Measurements from ENCODE around the gene OR7C1.

OR7C1 gene
- 0 reads per million in 3 donors for total RNA-seq

GRCh38 chr19:14835011-14835410, at the start of gene OR7C1, which contains the start of gene OR7A5:
OR7C1 (minus strand) TSS chr19:14835185; CDS start chr19:14800136, 35,049 bp downstream.
OR7A5 (minus strand) TSS chr19:14835185; CDS start chr19:14828241, 6,944 bp downstream.
- Histone ChIP-seq H3K4me3 (ENCODE audit: insufficient read depth, low read depth, low read length, poor library complexity, severe bottlenecking) (no peak within 1 kb of the TSS), H3K27me3 (replicated peaks; ENCODE audit: control insufficient read depth, insufficient read depth, low read length, poor library complexity, severe bottlenecking) (no peaks in the 10 kb centered on the region), H3K27ac (ENCODE audit: insufficient read depth, low read length, poor library complexity, severe bottlenecking) (no peak within 1 kb of the TSS), H3K4me1 (ENCODE audit: control insufficient read depth, insufficient read depth, low read length, poor library complexity, severe bottlenecking) (no peaks in the 10 kb centered on the region), H3K36me3 (ENCODE audit: control insufficient read depth, insufficient read depth, low read length) (no peaks in the 10 kb centered on the region), H3K9me3 (ENCODE audit: control insufficient read depth, low read length) (no peaks in the 10 kb centered on the region)
- DNase-seq = no peak

GRCh38 chr19:14871619-14872230, 36.7 kb upstream of the OR7C1 start:
- Histone ChIP-seq H3K36me3 (ENCODE audit: control insufficient read depth, insufficient read depth, low read length) (no peaks in the 10 kb centered on the region), H3K27ac (ENCODE audit: insufficient read depth, low read length, poor library complexity, severe bottlenecking) (no peak overlapping the region), H3K4me1 (ENCODE audit: control insufficient read depth, insufficient read depth, low read length, poor library complexity, severe bottlenecking) (no peaks in the 10 kb centered on the region), H3K27me3 (replicated peaks; ENCODE audit: control insufficient read depth, insufficient read depth, low read length, poor library complexity, severe bottlenecking) (no peaks in the 10 kb centered on the region), H3K9me3 (ENCODE audit: control insufficient read depth, low read length) (no peaks in the 10 kb centered on the region), H3K4me3 (ENCODE audit: insufficient read depth, low read depth, low read length, poor library complexity, severe bottlenecking) (no peak overlapping the region)
- no peak for DNase-seq

DNA sequence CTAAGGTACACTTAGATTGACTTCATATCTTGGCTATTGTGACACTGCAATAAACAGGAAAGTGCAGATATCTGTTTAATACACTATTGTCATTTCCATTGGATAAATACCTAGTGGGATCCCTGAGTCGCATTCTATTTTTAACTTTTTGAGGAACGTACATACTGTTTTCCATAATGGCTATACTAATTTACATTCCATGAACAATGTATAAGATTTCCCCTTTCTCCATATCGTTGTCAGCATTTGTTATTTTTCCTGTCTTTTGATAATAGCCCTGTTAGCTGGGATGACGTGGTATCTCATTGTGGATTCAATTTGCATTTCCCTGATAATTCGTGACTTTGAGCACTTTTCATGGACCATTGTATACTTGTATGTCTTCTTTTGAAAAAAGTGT, 33.5 kb upstream of the OR7C1 start:
- Histone ChIP-seq H3K4me1 (ENCODE audit: control insufficient read depth, insufficient read depth, low read length, poor library complexity, severe bottlenecking) (no peaks in the 10 kb centered on the region), H3K27me3 (replicated peaks; ENCODE audit: control insufficient read depth, insufficient read depth, low read length, poor library complexity, severe bottlenecking) (no peaks in the 10 kb centered on the region), H3K9me3 (ENCODE audit: control insufficient read depth, low read length) (no peaks in the 10 kb centered on the region), H3K27ac (ENCODE audit: insufficient read depth, low read length, poor library complexity, severe bottlenecking) (no peak overlapping the region), H3K36me3 (ENCODE audit: control insufficient read depth, insufficient read depth, low read length) (no peaks in the 10 kb centered on the region), H3K4me3 (ENCODE audit: insufficient read depth, low read depth, low read length, poor library complexity, severe bottlenecking) (no peak overlapping the region)
- DNase-seq = no peak

DNA sequence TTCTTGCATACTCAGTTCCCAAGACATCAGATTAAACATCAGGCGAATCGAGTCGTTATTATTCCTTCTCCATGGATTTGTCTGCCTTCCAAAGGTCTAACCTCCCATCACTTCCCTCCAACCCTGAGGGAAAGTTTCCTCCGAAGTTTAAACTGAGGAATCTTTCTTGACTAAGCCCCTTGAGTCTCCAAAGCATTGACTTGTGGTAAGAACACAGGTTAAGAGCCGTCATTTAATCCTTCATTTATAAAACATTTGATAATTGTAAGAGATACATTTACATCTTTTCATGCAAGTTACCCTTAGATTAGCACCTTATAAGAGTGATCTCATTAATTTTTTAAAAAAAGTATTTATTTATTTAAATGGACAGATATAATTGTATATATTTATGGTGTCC, 13.8 kb upstream of the OR7C1 start, which contains the start of gene OR7A10:
TSS of gene OR7A10 (minus strand) at position 101 of the 400 bp plus-strand sequence. CDS start 7,045 bp downstream, outside the sequence.
- H3K36me3 ChIP-seq (ENCODE audit: control insufficient read depth, insufficient read depth, low read length) = no peaks in the 10 kb centered on the region

GRCh38 chr19:14843578-14843977, 8.6 kb upstream of the OR7C1 start:
- Histone ChIP-seq H3K27ac (ENCODE audit: insufficient read depth, low read length, poor library complexity, severe bottlenecking) (no peak overlapping the region), H3K9me3 (ENCODE audit: control insufficient read depth, low read length) (no peaks in the 10 kb centered on the region), H3K4me3 (ENCODE audit: insufficient read depth, low read depth, low read length, poor library complexity, severe bottlenecking) (no peak overlapping the region), H3K4me1 (ENCODE audit: control insufficient read depth, insufficient read depth, low read length, poor library complexity, severe bottlenecking) (no peaks in the 10 kb centered on the region), H3K27me3 (replicated peaks; ENCODE audit: control insufficient read depth, insufficient read depth, low read length, poor library complexity, severe bottlenecking) (no peaks in the 10 kb centered on the region), H3K36me3 (ENCODE audit: control insufficient read depth, insufficient read depth, low read length) (no peaks in the 10 kb centered on the region)
- no peak for DNase-seq

More for the DNA sequence above, 13.8 kb upstream of the OR7C1 start, which contains the start of gene OR7A10:
- Histone ChIP-seq H3K27ac (ENCODE audit: insufficient read depth, low read length, poor library complexity, severe bottlenecking) (no peak within 1 kb of the TSS), H3K4me1 (ENCODE audit: control insufficient read depth, insufficient read depth, low read length, poor library complexity, severe bottlenecking) (no peaks in the 10 kb centered on the region), H3K27me3 (replicated peaks; ENCODE audit: control insufficient read depth, insufficient read depth, low read length, poor library complexity, severe bottlenecking) (no peaks in the 10 kb centered on the region), H3K9me3 (ENCODE audit: control insufficient read depth, low read length) (no peaks in the 10 kb centered on the region), H3K4me3 (ENCODE audit: insufficient read depth, low read depth, low read length, poor library complexity, severe bottlenecking) (no peak within 1 kb of the TSS)
- no peak for DNase-seq

DNA sequence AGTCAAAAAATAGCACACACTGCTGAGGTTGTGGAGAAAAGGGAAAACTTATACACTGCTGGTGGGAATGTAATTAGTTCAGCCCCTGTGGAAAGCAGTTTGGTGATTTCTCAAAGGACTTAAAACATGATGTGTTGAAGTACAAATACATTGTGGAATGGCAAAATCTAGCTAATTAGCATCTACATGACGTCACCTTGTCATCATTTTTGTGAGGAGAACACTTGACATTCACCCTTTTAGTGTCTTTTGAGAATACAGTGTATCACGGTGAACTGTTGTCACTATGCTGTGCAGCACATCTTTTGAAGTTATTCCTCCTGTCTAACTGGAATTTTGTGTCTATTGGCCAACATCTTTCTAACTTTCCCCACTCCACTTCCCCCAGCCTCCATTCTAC, 8.2 kb upstream of the OR7C1 start:
- H3K4me3 ChIP-seq (ENCODE audit: insufficient read depth, low read depth, low read length, poor library complexity, severe bottlenecking) = no peak overlapping the region
- no peaks in the 10 kb centered on the region for H3K36me3 ChIP-seq (ENCODE audit: control insufficient read depth, insufficient read depth, low read length)
- H3K27me3 ChIP-seq (replicated peaks; ENCODE audit: control insufficient read depth, insufficient read depth, low read length, poor library complexity, severe bottlenecking) = no peaks in the 10 kb centered on the region
- no peaks in the 10 kb centered on the region for H3K4me1 ChIP-seq (ENCODE audit: control insufficient read depth, insufficient read depth, low read length, poor library complexity, severe bottlenecking)
- H3K27ac ChIP-seq (ENCODE audit: insufficient read depth, low read length, poor library complexity, severe bottlenecking) = no peak overlapping the region
- DNase-seq = no peak
- H3K9me3 ChIP-seq (ENCODE audit: control insufficient read depth, low read length) = no peaks in the 10 kb centered on the region

- Histone ChIP-seq H3K36me3 (ENCODE audit: control insufficient read depth, insufficient read depth, low read length) (no peaks in the 10 kb centered on the region), H3K27ac (ENCODE audit: insufficient read depth, low read length, poor library complexity, severe bottlenecking) (no peak overlapping the region), H3K4me3 (ENCODE audit: insufficient read depth, low read depth, low read length, poor library complexity, severe bottlenecking) (no peak overlapping the region), H3K4me1 (ENCODE audit: control insufficient read depth, insufficient read depth, low read length, poor library complexity, severe bottlenecking) (no peaks in the 10 kb centered on the region), H3K9me3 (ENCODE audit: control insufficient read depth, low read length) (no peaks in the 10 kb centered on the region), H3K27me3 (replicated peaks; ENCODE audit: control insufficient read depth, insufficient read depth, low read length, poor library complexity, severe bottlenecking) (no peaks in the 10 kb centered on the region)
- DNase-seq = no peak
Observed at GRCh38 chr19:14840206-14840605, 5.2 kb upstream of the OR7C1 start.

GRCh38 chr19:14837391-14837790, 2.4 kb upstream of the OR7C1 start:
- H3K27ac ChIP-seq (ENCODE audit: insufficient read depth, low read length, poor library complexity, severe bottlenecking) = no peak overlapping the region
- H3K9me3 ChIP-seq (ENCODE audit: control insufficient read depth, low read length) = no peaks in the 10 kb centered on the region
- no peak overlapping the region for H3K4me3 ChIP-seq (ENCODE audit: insufficient read depth, low read depth, low read length, poor library complexity, severe bottlenecking)
- no peaks in the 10 kb centered on the region for H3K27me3 ChIP-seq (replicated peaks; ENCODE audit: control insufficient read depth, insufficient read depth, low read length, poor library complexity, severe bottlenecking)
- DNase-seq = no peak
- H3K4me1 ChIP-seq (ENCODE audit: control insufficient read depth, insufficient read depth, low read length, poor library complexity, severe bottlenecking) = no peaks in the 10 kb centered on the region
- no peaks in the 10 kb centered on the region for H3K36me3 ChIP-seq (ENCODE audit: control insufficient read depth, insufficient read depth, low read length)

DNA sequence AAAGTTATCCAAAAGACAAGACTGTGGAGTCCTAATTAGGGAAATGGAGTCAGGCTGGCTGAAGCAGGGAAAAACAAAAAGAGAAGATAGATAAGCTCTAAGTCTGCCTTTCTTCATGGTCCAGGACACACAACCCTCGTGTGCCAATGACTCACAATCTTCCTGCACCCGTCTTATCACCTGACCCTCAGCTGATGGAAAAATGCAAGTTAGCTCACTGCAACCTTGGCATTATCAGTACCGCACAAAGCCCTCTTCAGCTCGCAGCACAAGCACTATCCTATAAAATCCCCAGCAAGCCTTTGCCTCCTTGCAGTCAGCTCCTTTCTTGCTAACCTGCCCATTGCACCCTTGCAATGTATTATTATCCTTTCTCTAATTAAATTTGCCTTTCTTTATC, 4.3 kb downstream of the OR7C1 start:
- Histone ChIP-seq H3K27ac (ENCODE audit: insufficient read depth, low read length, poor library complexity, severe bottlenecking) (no peak overlapping the region), H3K36me3 (ENCODE audit: control insufficient read depth, insufficient read depth, low read length) (no peaks in the 10 kb centered on the region), H3K9me3 (ENCODE audit: control insufficient read depth, low read length) (no peaks in the 10 kb centered on the region), H3K27me3 (replicated peaks; ENCODE audit: control insufficient read depth, insufficient read depth, low read length, poor library complexity, severe bottlenecking) (no peaks in the 10 kb centered on the region), H3K4me3 (ENCODE audit: insufficient read depth, low read depth, low read length, poor library complexity, severe bottlenecking) (no peak overlapping the region), H3K4me1 (ENCODE audit: control insufficient read depth, insufficient read depth, low read length, poor library complexity, severe bottlenecking) (no peaks in the 10 kb centered on the region)
- DNase-seq = no peak

DNA sequence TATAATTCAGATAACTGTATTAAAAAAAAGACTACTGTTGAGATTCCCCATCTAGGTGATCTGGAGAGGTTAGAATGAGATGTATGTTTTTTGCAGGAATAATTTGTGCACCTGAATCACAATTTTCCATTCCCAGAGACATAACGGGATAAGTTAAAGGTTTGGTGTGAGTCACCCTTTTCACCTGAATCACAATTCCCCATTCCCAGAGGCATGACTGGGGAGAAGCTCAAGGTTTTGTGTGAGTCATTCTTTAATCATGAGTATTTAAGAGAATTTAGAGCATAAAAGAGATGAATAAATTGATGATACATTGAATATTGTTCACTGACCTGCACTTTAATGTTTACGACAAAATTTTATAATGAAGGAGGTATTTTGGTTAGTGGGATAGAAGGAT, 9.0 kb downstream of the OR7C1 start:
- DNase-seq = no peak
- no peaks in the 10 kb centered on the region for H3K4me1 ChIP-seq (ENCODE audit: control insufficient read depth, insufficient read depth, low read length, poor library complexity, severe bottlenecking)
- H3K27ac ChIP-seq (ENCODE audit: insufficient read depth, low read length, poor library complexity, severe bottlenecking) = no peak overlapping the region
- no peaks in the 10 kb centered on the region for H3K27me3 ChIP-seq (replicated peaks; ENCODE audit: control insufficient read depth, insufficient read depth, low read length, poor library complexity, severe bottlenecking)
- H3K4me3 ChIP-seq (ENCODE audit: insufficient read depth, low read depth, low read length, poor library complexity, severe bottlenecking) = no peak overlapping the region
- H3K36me3 ChIP-seq (ENCODE audit: control insufficient read depth, insufficient read depth, low read length) = no peaks in the 10 kb centered on the region
- H3K9me3 ChIP-seq (ENCODE audit: control insufficient read depth, low read length) = no peaks in the 10 kb centered on the region

All from effector memory CD4-positive, alpha-beta T cell (primary cell).